ENCODE results near the gene TMEM141.
"Not testable (repeated sequence)": the region's sequence is repeated elsewhere in the genome, so short reads cannot be mapped to it uniquely, and the experiment has no call there.

TMEM141 gene

DNA sequence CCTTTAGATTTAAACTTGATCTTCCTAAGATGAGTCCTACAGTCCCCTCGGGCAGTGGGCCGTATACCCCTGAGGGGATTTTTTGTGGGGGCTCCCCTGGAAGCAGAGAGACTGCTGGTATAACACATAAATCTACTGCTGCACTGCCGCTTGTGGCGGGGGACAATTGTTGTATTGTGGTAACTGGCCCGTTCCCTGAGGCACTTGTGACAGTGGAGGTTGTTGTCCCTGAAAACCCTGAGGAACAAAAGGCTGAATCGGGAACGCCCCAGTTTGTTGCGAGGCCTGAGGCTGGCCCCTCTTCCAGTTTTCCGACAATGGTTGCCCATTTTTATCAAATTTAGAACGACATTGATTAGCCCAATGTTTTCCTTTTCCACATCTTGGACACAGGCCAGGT, 4.7 kb upstream of the TMEM141 start:
- no peak overlapping the region for H3K27ac ChIP-seq
- TF ChIP-seq, protein P1, sequence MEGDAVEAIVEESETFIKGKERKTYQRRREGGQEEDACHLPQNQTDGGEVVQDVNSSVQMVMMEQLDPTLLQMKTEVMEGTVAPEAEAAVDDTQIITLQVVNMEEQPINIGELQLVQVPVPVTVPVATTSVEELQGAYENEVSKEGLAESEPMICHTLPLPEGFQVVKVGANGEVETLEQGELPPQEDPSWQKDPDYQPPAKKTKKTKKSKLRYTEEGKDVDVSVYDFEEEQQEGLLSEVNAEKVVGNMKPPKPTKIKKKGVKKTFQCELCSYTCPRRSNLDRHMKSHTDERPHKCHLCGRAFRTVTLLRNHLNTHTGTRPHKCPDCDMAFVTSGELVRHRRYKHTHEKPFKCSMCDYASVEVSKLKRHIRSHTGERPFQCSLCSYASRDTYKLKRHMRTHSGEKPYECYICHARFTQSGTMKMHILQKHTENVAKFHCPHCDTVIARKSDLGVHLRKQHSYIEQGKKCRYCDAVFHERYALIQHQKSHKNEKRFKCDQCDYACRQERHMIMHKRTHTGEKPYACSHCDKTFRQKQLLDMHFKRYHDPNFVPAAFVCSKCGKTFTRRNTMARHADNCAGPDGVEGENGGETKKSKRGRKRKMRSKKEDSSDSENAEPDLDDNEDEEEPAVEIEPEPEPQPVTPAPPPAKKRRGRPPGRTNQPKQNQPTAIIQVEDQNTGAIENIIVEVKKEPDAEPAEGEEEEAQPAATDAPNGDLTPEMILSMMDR (conservative IDR thresholded peaks at IDR 0.05; ENCODE audit: low read depth): no peak
- ChIA-PET POLR2A (ENCODE audit: low non-redundant PET) (no interaction called here), CTCF (interaction anchor here (0.6 to 1.0 kb wide), 5 partner anchors 19 to 249 kb away, joined by 3 to 4 read pairs (median 3); no protein-coding TSS in a partner anchor)
- no peak for DNase-seq (ENCODE audit: low spot score)

DNA sequence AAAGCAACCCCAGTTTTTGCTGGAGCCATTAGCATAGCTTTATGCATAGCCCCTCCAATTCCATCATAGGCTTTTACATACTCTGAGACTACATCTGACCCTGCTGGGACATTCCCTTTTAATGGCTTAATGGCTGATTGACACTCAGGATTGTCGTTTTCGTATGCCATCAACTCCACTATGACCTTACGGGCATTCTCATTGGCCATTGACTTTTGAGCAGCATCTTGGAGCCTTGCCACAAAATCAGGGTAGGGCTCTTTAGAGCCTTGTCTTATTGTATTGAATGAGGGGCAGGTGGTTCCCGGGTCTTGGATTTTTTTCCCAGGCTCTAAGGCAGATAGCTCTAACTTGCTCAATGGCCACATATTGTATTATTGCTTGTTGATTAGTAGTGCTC, 4.2 kb upstream of the TMEM141 start:
- CTCF ChIA-PET: interaction anchor here (0.5 to 1.6 kb wide), 9 partner anchors 9 to 288 kb away, joined by 3 to 9 read pairs (median 3); no protein-coding TSS in a partner anchor
- POLR2A ChIA-PET (ENCODE audit: low non-redundant PET): not testable (repeated sequence)

DNA sequence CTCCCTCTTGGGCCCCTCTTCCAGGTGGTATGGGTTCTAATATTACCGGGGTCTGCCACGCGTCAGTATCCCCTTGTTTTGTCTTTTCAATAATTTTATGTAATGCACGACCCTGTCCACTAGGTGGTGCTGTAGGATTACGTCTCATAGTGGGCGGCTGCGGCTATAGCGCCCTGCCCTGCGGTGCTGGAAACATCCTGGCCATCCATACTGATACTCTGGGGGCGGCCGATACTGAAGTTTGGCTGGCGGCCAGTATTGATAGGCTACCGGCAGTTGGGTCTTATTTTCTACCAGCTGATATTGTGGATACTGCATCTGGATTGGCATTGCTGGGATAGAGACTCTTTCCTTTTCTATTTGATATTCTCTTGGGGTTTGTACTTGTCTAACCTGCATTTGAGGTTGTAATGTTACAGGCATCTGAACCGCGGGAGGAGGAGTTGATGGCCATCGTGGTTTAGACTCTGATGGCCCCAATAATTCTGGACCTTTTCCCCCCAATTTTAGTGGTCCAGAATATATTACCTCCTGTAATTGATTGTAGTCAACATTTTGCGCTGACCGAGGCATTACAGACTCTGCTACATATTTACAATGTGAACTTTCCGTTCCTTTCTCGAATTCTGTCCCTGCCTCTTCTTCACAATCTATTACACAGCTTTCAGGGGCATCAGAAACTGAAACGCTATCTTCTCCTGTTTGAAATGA, 3.3 kb upstream of the TMEM141 start:
- CTCF ChIA-PET: interaction anchor here (0.5 to 1.6 kb wide), 16 partner anchors 10 to 287 kb away, joined by 3 to 9 read pairs (median 3); no protein-coding TSS in a partner anchor
- peak; percentile 69 for DNase-seq (ENCODE audit: low spot score)
- TF ChIP-seq, protein P1 (conservative IDR thresholded peaks at IDR 0.05; ENCODE audit: low read depth): peak; percentile 97
- POLR2A ChIA-PET (ENCODE audit: low non-redundant PET): no interaction called here
- no peak overlapping the region for H3K27ac ChIP-seq

More for the DNA sequence above, 4.2 kb upstream of the TMEM141 start:
- H3K27ac ChIP-seq; DNase-seq (ENCODE audit: low spot score): not testable (repeated sequence)

DNA sequence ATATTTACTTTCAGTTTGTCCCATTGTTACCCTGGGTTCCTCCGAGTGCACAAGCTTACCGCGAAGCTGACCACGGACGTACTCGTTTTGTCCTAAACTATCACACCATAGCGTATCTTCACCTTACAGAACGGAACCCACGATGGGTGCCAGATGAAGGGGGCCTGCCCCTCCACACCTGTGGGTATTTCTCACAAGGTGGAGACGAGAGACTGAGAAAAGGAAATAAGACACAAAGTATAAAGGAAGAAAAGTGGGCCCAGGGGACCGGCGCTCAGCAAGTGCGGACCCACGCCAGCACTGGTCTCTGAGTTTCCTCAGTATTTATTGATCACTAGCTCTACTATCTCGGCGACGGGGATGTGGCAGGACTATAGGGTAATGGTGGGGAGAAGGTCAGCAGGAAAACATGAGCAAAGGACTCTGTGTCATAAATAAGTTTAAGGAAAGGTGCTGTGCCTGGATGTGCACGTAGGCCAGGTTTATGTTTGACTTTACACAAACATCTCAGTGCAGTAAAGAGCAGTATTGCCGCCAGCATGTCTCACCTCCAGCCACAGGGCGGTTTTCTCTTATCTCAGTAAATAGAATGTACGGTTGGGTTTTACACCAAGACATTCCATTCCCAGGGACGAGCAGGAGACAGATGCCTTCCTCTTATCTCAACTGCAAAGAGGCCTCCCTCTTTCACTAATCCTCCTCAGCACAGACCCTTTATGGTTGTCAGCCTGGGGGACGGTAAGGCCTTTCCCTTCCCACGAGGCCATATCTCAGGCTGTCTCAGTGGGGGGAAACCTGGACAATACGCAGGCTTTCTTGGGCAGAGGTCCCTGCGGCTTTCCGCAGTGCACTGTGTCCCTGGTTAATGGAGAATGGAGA, 2.3 kb upstream of the TMEM141 start:
- H3K27ac ChIP-seq; DNase-seq (ENCODE audit: low spot score): not testable (repeated sequence)
- ChIA-PET CTCF (interaction anchor here (0.7 to 1.6 kb wide), 5 partner anchors 11 to 275 kb away, joined by 3 to 9 read pairs (median 5); partner anchors contain the start of gene NPDC1), POLR2A (ENCODE audit: low non-redundant PET) (interaction anchor here (0.6 kb wide), 1 partner anchor 15 kb away, joined by 3 read pairs; no protein-coding TSS in a partner anchor)

DNA sequence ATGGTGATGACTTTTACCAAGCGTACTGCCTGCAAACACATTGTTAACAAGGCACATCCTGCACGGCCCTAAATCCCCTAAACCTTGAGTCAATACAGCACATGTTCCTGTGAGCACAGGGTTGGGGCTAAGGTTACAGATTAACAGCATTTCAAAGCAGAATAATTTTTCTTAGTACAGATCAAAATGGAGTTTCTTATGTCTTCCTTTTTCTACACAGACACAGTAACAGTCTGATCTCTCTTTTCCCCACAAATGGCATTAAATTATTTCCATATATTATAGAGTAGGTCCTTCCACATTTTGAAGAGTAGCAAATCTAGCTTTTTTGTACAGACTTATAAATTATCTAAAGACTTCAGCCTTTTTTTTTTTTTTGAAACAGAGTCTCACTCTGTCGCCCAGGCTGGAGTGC, 1.6 kb upstream of the TMEM141 start:
- no peak overlapping the region for H3K27ac ChIP-seq
- TF ChIP-seq, protein P1 (conservative IDR thresholded peaks at IDR 0.05; ENCODE audit: low read depth): no peak
- CTCF ChIA-PET: no interaction called here
- POLR2A ChIA-PET (ENCODE audit: low non-redundant PET): interaction anchor here (0.6 kb wide), 1 partner anchor 15 kb away, joined by 3 read pairs; no protein-coding TSS in a partner anchor
- no peak for DNase-seq (ENCODE audit: low spot score)

DNA sequence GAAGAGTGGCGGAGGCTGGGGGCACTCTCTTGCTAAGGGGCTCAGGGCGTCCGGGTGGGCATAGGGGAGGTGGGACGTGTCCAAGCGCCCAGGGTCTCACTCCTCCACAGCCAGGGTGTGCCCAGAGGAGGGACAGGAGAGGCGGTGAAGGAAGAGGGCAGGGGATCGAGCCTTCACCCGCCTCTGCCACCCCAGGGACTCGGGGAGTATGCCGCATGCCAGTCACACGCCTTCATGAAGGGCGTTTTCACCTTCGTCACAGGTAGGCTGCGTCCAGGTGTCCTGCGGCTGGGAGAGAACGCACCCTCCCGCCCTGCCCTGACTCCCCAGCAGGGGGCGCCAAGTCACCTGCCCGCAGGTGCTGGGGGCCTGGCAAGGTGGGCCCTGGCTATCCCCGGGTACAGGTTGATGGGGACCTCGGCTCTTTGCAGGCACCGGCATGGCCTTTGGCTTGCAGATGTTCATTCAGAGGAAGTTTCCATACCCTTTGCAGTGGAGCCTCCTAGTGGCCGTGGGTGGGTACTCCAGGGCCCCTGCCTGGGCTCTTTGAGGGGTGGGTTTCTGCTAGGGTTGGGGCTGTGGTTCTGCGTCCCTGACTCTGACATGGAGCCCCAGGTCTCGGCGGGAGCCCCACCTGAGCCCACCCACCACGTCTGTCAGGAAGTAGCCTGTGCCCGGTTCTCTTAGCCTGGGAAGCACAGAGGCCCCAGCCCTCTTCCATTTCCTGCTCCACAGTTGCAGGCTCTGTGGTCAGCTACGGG, 552 bp downstream of the TMEM141 start:
- peak; percentile 95 for DNase-seq (ENCODE audit: low spot score)
- TF ChIP-seq, protein P1 (conservative IDR thresholded peaks at IDR 0.05; ENCODE audit: low read depth): peak; percentile 100
- CTCF ChIA-PET: interaction anchor here (0.7 to 2.4 kb wide), 7 partner anchors 9 to 96 kb away, joined by 3 to 16 read pairs (median 4); partner anchors contain the start of gene RABL6
- H3K27ac ChIP-seq: peak overlapping the region; percentile 89
- POLR2A ChIA-PET (ENCODE audit: low non-redundant PET): interaction anchor here (1.2 kb wide), 1 partner anchor 15 kb away, joined by 5 read pairs; no protein-coding TSS in a partner anchor
